T-cell (primary cell): ENCODE data around the gene TAF3. TPM values are rescaled to one million over a fixed set of nuclear protein-coding genes. Genes with fewer than 3 reads are reported as not detected.

Source experiments
- ATAC-seq, 4 experiments: fragments of 200-7000 bp in 3 of 4; fragments of 150-1000 bp in 1 of 4; cut with Tn5 transposase; replicated peaks in 1 of 4; 1 replicate in 3 of 4; 2 replicates in 1 of 4; pipeline ENCODE4 v1.10.0; 2021; ENCODE audit warnings: moderate library complexity in 3 of 4, mild to moderate bottlenecking in 2 of 4, moderate number of reproducible peaks in 1 of 4
- CTCF ChIA-PET, 2 donors: fragments of 300-600 bp; sonication (Branson Sonifier 250); formaldehyde crosslinking; loops; one replicate each; lab custom pipeline; 2022; ENCODE audit warnings: antibody characterized with exemption in 2 of 2; lab: Charles Lee
- POLR2A ChIA-PET, 2 donors: fragments of 300-600 bp; sonication (Branson Sonifier 250); formaldehyde crosslinking; loops; one replicate each; lab custom pipeline; 2022; ENCODE audit warnings: antibody characterized with exemption in 2 of 2; lab: Charles Lee
- DNase-seq, 35 experiments: peaks; one replicate each; pipeline versions ENCODE4 v3.0.0 to v3.0.0-alpha.2; 2013 to 2023
- H3K27ac ChIP-seq: one replicate; pipeline ENCODE4 v1.5.1; 2013; ENCODE audit warnings: low read length
- H3K27me3 ChIP-seq, 2 experiments: replicated peaks in 1 of 2; 1 replicate in 1 of 2; 2 replicates in 1 of 2; pipeline versions ENCODE4 v1.6.1 to v1.7.0; 2013; ENCODE audit warnings: low read length in 1 of 2, mixed read lengths in 1 of 2; ENCODE audit not compliant: control insufficient read depth in 2 of 2, insufficient read depth in 2 of 2; ENCODE audit errors: extremely low read depth in 1 of 2
- H3K36me3 ChIP-seq, 2 donors: 1 replicate in 1 of 2; 2 replicates in 1 of 2; pipeline versions ENCODE4 v1.6.1 to v1.7.0; 2013; ENCODE audit warnings: low read length in 1 of 2; ENCODE audit not compliant: control insufficient read depth in 2 of 2, insufficient read depth in 1 of 2; ENCODE audit errors: extremely low read depth in 1 of 2
- H3K4me1 ChIP-seq, 2 experiments: 1 replicate in 1 of 2; 2 replicates in 1 of 2; pipeline versions ENCODE4 v1.6.1 to v1.7.0; 2013; ENCODE audit warnings: low read length in 2 of 2, mixed read lengths in 1 of 2; ENCODE audit not compliant: insufficient read depth in 2 of 2, control insufficient read depth in 1 of 2; ENCODE audit errors: extremely low read depth in 1 of 2
- H3K4me3 ChIP-seq, 2 donors: 1 replicate in 1 of 2; 2 replicates in 1 of 2; pipeline versions ENCODE4 v1.5.1 to v1.7.0; 2013; ENCODE audit warnings: mild to moderate bottlenecking in 2 of 2, low read length in 1 of 2, moderate library complexity in 1 of 2; ENCODE audit not compliant: control insufficient read depth in 1 of 2; ENCODE audit errors: extremely low read depth in 1 of 2
- H3K9me3 ChIP-seq: 2 replicates; pipeline ENCODE4 v1.7.0; 2013
- H3K27ac Mint-ChIP-seq, 2 donors: one replicate each; pipeline ENCODE4 v1.8.0; 2020 to 2021; ENCODE audit warnings: mild to moderate bottlenecking in 2 of 2, mixed read lengths in 2 of 2
- H3K27me3 Mint-ChIP-seq, 2 donors: one replicate each; pipeline ENCODE4 v1.8.0; 2021 to 2022; ENCODE audit warnings: mixed read lengths in 2 of 2
- H3K36me3 Mint-ChIP-seq: one replicate; pipeline ENCODE4 v1.8.0; 2021; ENCODE audit warnings: mixed read lengths
- H3K4me1 Mint-ChIP-seq, 3 donors: one replicate each; pipeline ENCODE4 v1.8.0; 2020 to 2022; ENCODE audit warnings: mixed read lengths in 3 of 3, mild to moderate bottlenecking in 1 of 3
- H3K4me3 Mint-ChIP-seq, 3 donors: one replicate each; pipeline ENCODE4 v1.8.0; 2020 to 2022; ENCODE audit warnings: mild to moderate bottlenecking in 3 of 3, mixed read lengths in 3 of 3, moderate library complexity in 3 of 3
- H3K9me3 Mint-ChIP-seq, 3 donors: one replicate each; pipeline ENCODE4 v1.8.0; 2020 to 2022; ENCODE audit warnings: mixed read lengths in 3 of 3
- WGBS: methylation state at CpG from one replicate; pipeline ENCODE4 v1.1.5; 2013; ENCODE audit warnings: missing lambda C conversion rate; ENCODE audit not compliant: insufficient coverage; 5-methylcytosine and 5-hydroxymethylcytosine counted together
- total RNA-seq, 35 experiments: library from RNA in 6 of 35; stranded (reverse) in 6 of 35; fragments of 120-200 nt in 1 of 35; gene quantifications; one replicate each; pipeline versions ENCODE4 v1.2.1 to v1.2.4 and lab custom pipeline; 2013 to 2026

TAF3 gene
- total RNA-seq, 5 donors from 2014 or later (not counting 1 experiment from before 2014, with no cell fraction given): 18.2 to 21.8 (median 20.0) TPM

DNA sequence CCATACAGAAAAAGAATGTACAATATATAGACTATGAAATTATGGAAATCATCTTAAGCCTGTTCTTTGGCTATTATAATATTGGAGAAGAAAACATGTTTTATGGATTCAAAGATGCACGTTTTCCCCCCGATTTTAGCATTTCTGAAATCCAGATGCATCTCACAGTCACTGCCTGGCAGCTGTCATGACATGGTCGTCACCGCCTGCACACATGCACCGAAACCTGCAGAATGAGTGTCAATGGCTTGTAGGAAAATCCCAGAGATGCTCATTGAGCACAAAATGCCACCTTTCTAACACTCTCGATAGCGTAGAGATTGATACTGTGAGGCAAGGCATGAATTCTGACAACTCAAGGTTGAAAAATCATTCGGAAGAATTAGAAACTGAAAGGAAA lies 115.5 kb downstream of the TAF3 start:
- no peak for ATAC-seq
- WGBS: 100% methylated on average over 3 of the region's 8 CpGs

GRCh38 chr10:7937315-7937945 lies 119.1 kb downstream of the TAF3 start:
- POLR2A ChIA-PET: no interaction called here
- WGBS: no CpG with 5 or more reads among the region's 5 CpGs
- peaks cover 59% of the 10 kb centered on the region for H3K36me3 Mint-ChIP-seq

More for the DNA sequence above, 115.5 kb downstream of the TAF3 start:
- H3K36me3 Mint-ChIP-seq: peaks cover 39% of the 10 kb centered on the region
- Histone ChIP-seq H3K4me1 (no peaks in the 10 kb centered on the region), H3K9me3 (no peaks in the 10 kb centered on the region), H3K4me3 (no peak overlapping the region), H3K36me3 (peaks cover 0 to 3% of the 10 kb centered on the region in 2 donors), H3K27ac (no peak overlapping the region), H3K27me3 (no peaks in the 10 kb centered on the region)
- no peak overlapping the region for H3K27ac Mint-ChIP-seq
- no peaks in the 10 kb centered on the region for H3K27me3 Mint-ChIP-seq
- CTCF ChIA-PET: no interaction called here
- no peak for DNase-seq
- peaks cover 13 to 36% (median 19%) of the 10 kb centered on the region in 3 donors for H3K4me1 Mint-ChIP-seq
- H3K9me3 Mint-ChIP-seq: peaks cover 8 to 16% (median 16%) of the 10 kb centered on the region in 3 donors
- POLR2A ChIA-PET: no interaction called here
- H3K4me3 Mint-ChIP-seq: no peak overlapping the region

GRCh38 chr10:7941576-7941975 lies 123.3 kb downstream of the TAF3 start:
- Mint-ChIP-seq H3K27ac (no peak overlapping the region), H3K4me3 (no peak overlapping the region)
- CTCF ChIA-PET: interaction anchor here in 1 of 2 donors (0.6 kb wide), 1 partner anchor 416 kb away, joined by 3 read pairs; no protein-coding TSS in a partner anchor

More at GRCh38 chr10:7937315-7937945, 119.1 kb downstream of the TAF3 start:
- Mint-ChIP-seq H3K4me3 (no peak overlapping the region), H3K27me3 (no peaks in the 10 kb centered on the region), H3K4me1 (peaks cover 15 to 51% (median 32%) of the 10 kb centered on the region in 3 donors), H3K27ac (no peak overlapping the region), H3K9me3 (peaks cover 9 to 28% (median 16%) of the 10 kb centered on the region in 3 donors)
- CTCF ChIA-PET: interaction anchor here in 1 of 2 donors (0.6 kb wide), 1 partner anchor 570 kb away, joined by 3 read pairs; no protein-coding TSS in a partner anchor
- Histone ChIP-seq H3K4me1 (no peaks in the 10 kb centered on the region), H3K4me3 (no peak overlapping the region), H3K9me3 (peaks cover 5% of the 10 kb centered on the region), H3K27me3 (no peaks in the 10 kb centered on the region), H3K27ac (no peak overlapping the region), H3K36me3 (peaks cover 0 to 3% of the 10 kb centered on the region in 2 donors)
- ATAC-seq (no peak), DNase-seq (no peak)

GRCh38 chr10:7942316-7942715 lies 124.0 kb downstream of the TAF3 start:
- Mint-ChIP-seq H3K4me1 (peaks cover 41 to 57% (median 51%) of the 10 kb centered on the region in 3 donors), H3K27ac (no peak overlapping the region), H3K9me3 (peaks cover 8 to 21% (median 9%) of the 10 kb centered on the region in 3 donors), H3K36me3 (peaks cover 52% of the 10 kb centered on the region), H3K4me3 (no peak overlapping the region), H3K27me3 (no peaks in the 10 kb centered on the region)
- CTCF ChIA-PET: no interaction called here
- POLR2A ChIA-PET: no interaction called here
- Histone ChIP-seq H3K9me3 (peaks cover 5% of the 10 kb centered on the region), H3K4me1 (no peaks in the 10 kb centered on the region), H3K36me3 (peaks cover 0 to 4% of the 10 kb centered on the region in 2 donors), H3K27me3 (no peaks in the 10 kb centered on the region), H3K4me3 (no peak overlapping the region), H3K27ac (no peak overlapping the region)
- ATAC-seq (no peak), DNase-seq (no peak)
- 96% methylated on average over 3 of the region's 4 CpGs for WGBS

More at GRCh38 chr10:7941576-7941975, 123.3 kb downstream of the TAF3 start:
- DNase-seq (no peak), ATAC-seq (no peak)
- peaks cover 9 to 28% (median 16%) of the 10 kb centered on the region in 3 donors for H3K9me3 Mint-ChIP-seq
- H3K36me3 Mint-ChIP-seq: peaks cover 54% of the 10 kb centered on the region
- WGBS: 100% methylated on average over 1 of the region's 6 CpGs
- H3K4me1 Mint-ChIP-seq: peaks cover 37 to 58% (median 47%) of the 10 kb centered on the region in 3 donors
- Histone ChIP-seq H3K36me3 (peaks cover 0 to 4% of the 10 kb centered on the region in 2 donors), H3K27ac (no peak overlapping the region), H3K4me3 (no peak overlapping the region), H3K27me3 (no peaks in the 10 kb centered on the region), H3K4me1 (no peaks in the 10 kb centered on the region), H3K9me3 (peaks cover 5% of the 10 kb centered on the region)
- POLR2A ChIA-PET: interaction anchor here in 1 of 2 donors (0.6 kb wide), 1 partner anchor 62 kb away, joined by 3 read pairs; no protein-coding TSS in a partner anchor
- H3K27me3 Mint-ChIP-seq: no peaks in the 10 kb centered on the region

- peaks cover 0 to 3% of the 10 kb centered on the region in 2 experiments for H3K4me1 ChIP-seq
- H3K9me3 ChIP-seq: peaks cover 5% of the 10 kb centered on the region
- no peak overlapping the region for H3K27ac ChIP-seq
- H3K36me3 Mint-ChIP-seq: peaks cover 52% of the 10 kb centered on the region
- H3K27me3 Mint-ChIP-seq: no peaks in the 10 kb centered on the region
- WGBS: 95% methylated on average over 11 of the region's 11 CpGs
- H3K9me3 Mint-ChIP-seq: peaks cover 8 to 19% (median 9%) of the 10 kb centered on the region in 3 donors
- ChIA-PET POLR2A (no interaction called here), CTCF (no interaction called here)
- no peaks in the 10 kb centered on the region for H3K27me3 ChIP-seq
- H3K27ac Mint-ChIP-seq: no peak overlapping the region
- no peak for ATAC-seq
- H3K4me3 Mint-ChIP-seq: no peak overlapping the region
- H3K4me1 Mint-ChIP-seq: peaks cover 46 to 57% (median 52%) of the 10 kb centered on the region in 3 donors
- H3K36me3 ChIP-seq: peaks cover 0 to 8% of the 10 kb centered on the region in 2 donors
- DNase-seq: no peak
- no peak overlapping the region for H3K4me3 ChIP-seq
Measured at GRCh38 chr10:7942859-7943258, 124.6 kb downstream of the TAF3 start.

- Histone ChIP-seq H3K36me3 (peaks cover 0 to 11% of the 10 kb centered on the region in 2 donors), H3K4me3 (no peak overlapping the region), H3K4me1 (peaks cover 0 to 3% of the 10 kb centered on the region in 2 experiments), H3K27ac (no peak overlapping the region), H3K9me3 (peaks cover 3% of the 10 kb centered on the region), H3K27me3 (no peaks in the 10 kb centered on the region)
- Mint-ChIP-seq H3K4me1 (peaks cover 51 to 55% (median 53%) of the 10 kb centered on the region in 3 donors), H3K27me3 (no peaks in the 10 kb centered on the region), H3K27ac (no peak overlapping the region), H3K36me3 (peaks cover 47% of the 10 kb centered on the region), H3K4me3 (no peak overlapping the region), H3K9me3 (peaks cover 0 to 8% (median 0%) of the 10 kb centered on the region in 3 donors)
- no peak for ATAC-seq
- ChIA-PET POLR2A (no interaction called here), CTCF (no interaction called here)
- no peak for DNase-seq
- WGBS: no CpG with 5 or more reads among the region's 2 CpGs
Measured at GRCh38 chr10:7944215-7944480, 125.8 kb downstream of the TAF3 start.
